Ovary (tissue), 9 donors: ENCODE results near the gene ASIC2. TPM values are rescaled to one million over a fixed set of nuclear protein-coding genes. Genes with fewer than 3 reads are reported as not detected.

ENCODE experiments used
- DNase-seq, 5 donors: peaks; one replicate each; pipeline ENCODE4 v3.0.0-alpha.2; 2019 to 2020
- H3K27ac ChIP-seq, 2 donors: fragments of 200-600 bp; one replicate each; pipeline versions ENCODE4 v1.5.1 to v1.8.0; 2019 to 2022
- H3K27me3 ChIP-seq: fragments of 200-600 bp; one replicate; pipeline ENCODE4 v1.8.0; 2022
- H3K36me3 ChIP-seq: fragments of 200-600 bp; sonication (generic); one replicate; pipeline ENCODE4 v1.5.1; 2019
- H3K4me1 ChIP-seq: one replicate; pipeline ENCODE4 v1.8.1; 2013; ENCODE audit warnings: mild to moderate bottlenecking, moderate library complexity; ENCODE audit not compliant: insufficient read depth
- H3K4me3 ChIP-seq: fragments of 200-600 bp; sonication (generic); one replicate; pipeline ENCODE4 v1.5.1; 2017
- H3K9me3 ChIP-seq, 2 donors: fragments of 200-600 bp in 1 of 2; sonication (generic) in 1 of 2; one replicate each; pipeline versions ENCODE4 v1.5.1 to v1.8.1; 2013 to 2019; ENCODE audit warnings: mild to moderate bottlenecking in 1 of 2, moderate library complexity in 1 of 2
- CTCF ChIP-seq, 3 donors: fragments of 450-650 bp in 2 of 3; fragments of 200-600 bp in 1 of 3; IDR thresholded peaks; one replicate each; pipeline versions ENCODE4 v1.5.1 to v1.8.0; 2016 to 2022; ENCODE audit warnings: antibody characterized with exemption in 3 of 3, mild to moderate bottlenecking in 1 of 3
- EP300 ChIP-seq: sonication (generic); formaldehyde crosslinking; IDR thresholded peaks from one replicate; pipeline ENCODE4 v1.6.1; 2017; ENCODE audit warnings: antibody characterized with exemption
- POLR2A ChIP-seq: fragments of 450-650 bp; IDR thresholded peaks from one replicate; pipeline ENCODE4 v1.6.1; 2017; ENCODE audit warnings: antibody characterized with exemption, mild to moderate bottlenecking, moderate library complexity
- WGBS, 3 donors: extraction: QIAGEN DNeasy Blood & Tissue Kit in 1 of 3; methylation state at CpG; one replicate each; pipeline versions ENCODE4 v1.1.5 to v1.1.7; 2013 to 2017; 5-methylcytosine and 5-hydroxymethylcytosine counted together
- intact Hi-C, 4 donors: fragments of 100-400 bp; cut with DNase I; formaldehyde crosslinking; loops; one replicate each; pipeline versions ENCODE4 v1.11.0 to v1.15.1; 2022 to 2023
- polyA plus RNA-seq, 2 donors: library from polyadenylated mRNA; stranded (reverse); fragments of 200-250 nt in 1 of 2; fragments of 350-450 nt in 1 of 2; fragmentation: Illumina TruSeq in 1 of 2; extraction: RNeasy Lipid Tissue Mini Kit (QIAGEN cat#74804) in 1 of 2; gene quantifications; one replicate each; pipeline ENCODE4 v1.2.3, GENCODE V29; 2013 to 2014
- total RNA-seq, 7 donors: library from RNA; depleted of rRNA in 2 of 7; stranded (reverse); fragments of >200 nt in 2 of 7; fragmentation: NEBNext Ultra II Directional in 3 of 7; extraction: Animal tissue kit (Norgen Biotek cat#: 25700) in 3 of 7; gene quantifications; one replicate each; pipeline versions ENCODE4 v1.1.0 to v1.2.4, GENCODE V29; 2016 to 2023
- donor health status: DM: no; HTN: no; CAD: no; lungs with moderate emphysema.
- donor health status: DM: no; HTN: no; CAD: no.
- donor health status: Bipolar disorder and iron deficiency.
- donor health status: DM: yes; HTN: yes; CAD: no.
- donor health status: DM: no; HTN: no; CAD: no.
- donor health status: DM: yes; HTN: yes; CAD: no.

Gene ASIC2
- total and polyA plus RNA-seq, 9 donors: 0.04 to 1.3 (median 0.24) TPM; not detected in 2

- Histone ChIP-seq H3K4me3 (no peak overlapping the region), H3K27me3 (no peaks in the 10 kb centered on the region), H3K4me1 (no peaks in the 10 kb centered on the region), H3K9me3 (no peaks in the 10 kb centered on the region), H3K27ac (no peak overlapping the region), H3K36me3 (no peaks in the 10 kb centered on the region)
- DNase-seq: no peak
- 43 to 48% (median 47%) methylated on average over 1 of the region's 1 CpG for WGBS, 3 donors
- TF ChIP-seq CTCF (IDR thresholded peaks at IDR 0.05) (no peak), POLR2A (no peak), EP300 (no peak)
- intact Hi-C loops: loop anchor here in 1 of 4 donors (10.0 kb wide), 1 partner anchor 61 kb away; no protein-coding TSS in a partner anchor
These were observed 207.1 kb downstream of the ASIC2 start for GRCh38 chr17:33086041-33086440.

- 83 to 92% (median 85%) methylated on average over 3 of the region's 3 CpGs for WGBS, 3 donors
- Histone ChIP-seq H3K27ac (no peak overlapping the region), H3K36me3 (no peaks in the 10 kb centered on the region), H3K9me3 (no peaks in the 10 kb centered on the region), H3K4me3 (no peak overlapping the region), H3K27me3 (no peaks in the 10 kb centered on the region), H3K4me1 (no peaks in the 10 kb centered on the region)
- DNase-seq: no peak
- intact Hi-C loops: loop anchor here in 1 of 4 donors (10.0 kb wide), 1 partner anchor 60 kb away; no protein-coding TSS in a partner anchor
- TF ChIP-seq POLR2A: no peak
- no peak for TF ChIP-seq CTCF (IDR thresholded peaks at IDR 0.05)
- no peak for TF ChIP-seq EP300
These were observed 207.8 kb downstream of the ASIC2 start for GRCh38 chr17:33085256-33085655.

- no peak overlapping the region for H3K4me3 ChIP-seq
- 86 to 90% (median 86%) methylated on average over 2 of the region's 2 CpGs for WGBS, 3 donors
- no peak for DNase-seq
- H3K27me3 ChIP-seq: no peaks in the 10 kb centered on the region
- intact Hi-C loops: loop anchor here in 1 of 4 donors (10.0 kb wide), 1 partner anchor 60 kb away; no protein-coding TSS in a partner anchor
- no peak overlapping the region for H3K27ac ChIP-seq
- no peak for TF ChIP-seq CTCF (IDR thresholded peaks at IDR 0.05)
- no peak for TF ChIP-seq POLR2A
- TF ChIP-seq EP300: no peak
- H3K9me3 ChIP-seq: no peaks in the 10 kb centered on the region
- H3K4me1 ChIP-seq: no peaks in the 10 kb centered on the region
- H3K36me3 ChIP-seq: no peaks in the 10 kb centered on the region
These were observed 208.3 kb downstream of the ASIC2 start for GRCh38 chr17:33084755-33085154.

GRCh38 chr17:33082529-33083173 is 210.4 kb downstream of the ASIC2 start:
- Histone ChIP-seq H3K27ac (no peak overlapping the region), H3K9me3 (no peaks in the 10 kb centered on the region), H3K4me1 (no peaks in the 10 kb centered on the region), H3K27me3 (no peaks in the 10 kb centered on the region), H3K4me3 (no peak overlapping the region), H3K36me3 (no peaks in the 10 kb centered on the region)
- TF ChIP-seq EP300 (no peak), POLR2A (no peak), CTCF (IDR thresholded peaks at IDR 0.05) (no peak)
- no peak for DNase-seq
- WGBS, 3 donors: 67 to 76% (median 68%) methylated on average over 7 of the region's 7 CpGs
- intact Hi-C loops: loop anchor here in 1 of 4 donors (10.0 kb wide), 1 partner anchor 58 kb away; no protein-coding TSS in a partner anchor
